NCI-H2227 (cell line): ENCODE results near the gene VPS54.

ENCODE experiments used
- DNase-seq: peaks from one replicate; lab custom pipeline; 2025; ENCODE audit not compliant: unreplicated experiment; lab: John Stamatoyannopoulos, UW

Gene VPS54

GRCh38 chr2:64019083-64019974 is at the start of gene VPS54:
Gene VPS54, minus strand, starts transcription at chr2:64019428. Its CDS starts 35,429 bp downstream, at chr2:63983999.
- DNase-seq, result peak; percentile 74

GRCh38 chr2:64067326-64067725 is 48.1 kb upstream of the VPS54 start:
- DNase-seq, result no peak

GRCh38 chr2:64065516-64065915 is 46.3 kb upstream of the VPS54 start:
- no peak for DNase-seq

- DNase-seq, result no peak
Measured at GRCh38 chr2:64063924-64064331, 44.7 kb upstream of the VPS54 start.

- DNase-seq, result no peak
Measured at GRCh38 chr2:64063454-64063853, 44.2 kb upstream of the VPS54 start.

GRCh38 chr2:64062840-64063239 is 43.6 kb upstream of the VPS54 start:
- no peak for DNase-seq

- DNase-seq, result no peak
Measured at GRCh38 chr2:64059270-64059669, 40.0 kb upstream of the VPS54 start.

GRCh38 chr2:64056021-64056420 is 36.8 kb upstream of the VPS54 start:
- DNase-seq, result no peak

- no peak for DNase-seq
Measured at GRCh38 chr2:64054161-64054915, 35.1 kb upstream of the VPS54 start.

- DNase-seq, result no peak
Measured at GRCh38 chr2:64052463-64053241, 33.4 kb upstream of the VPS54 start.

GRCh38 chr2:64049633-64050220 is 30.5 kb upstream of the VPS54 start:
- DNase-seq, result peak; percentile 67

- no peak for DNase-seq
Measured at GRCh38 chr2:64045938-64046337, 26.7 kb upstream of the VPS54 start.

- DNase-seq, result no peak
Measured at GRCh38 chr2:64040161-64040560, 20.9 kb upstream of the VPS54 start.

- DNase-seq, result peak; percentile 55
Measured at GRCh38 chr2:64036034-64036705, 16.9 kb upstream of the VPS54 start.

GRCh38 chr2:64035072-64035942 is 16.1 kb upstream of the VPS54 start:
- DNase-seq, result peak; percentile 29

- DNase-seq, result no peak
Measured at GRCh38 chr2:64029116-64029665, 10.0 kb upstream of the VPS54 start.

- DNase-seq, result no peak
Measured at GRCh38 chr2:64025741-64026140, 6.5 kb upstream of the VPS54 start.

- no peak for DNase-seq
Measured at GRCh38 chr2:64024259-64024949, 5.2 kb upstream of the VPS54 start.
